GM21737 (cell line): ENCODE data around the gene CFAP68.

Experiments
- ATAC-seq: cut with Tn5 transposase; IDR thresholded peaks from one replicate; pipeline ENCODE4 v1.9.1; 2021; ENCODE audit warnings: mild to moderate bottlenecking, moderate library complexity; ENCODE audit not compliant: unreplicated experiment

The CFAP68 gene, protein sequence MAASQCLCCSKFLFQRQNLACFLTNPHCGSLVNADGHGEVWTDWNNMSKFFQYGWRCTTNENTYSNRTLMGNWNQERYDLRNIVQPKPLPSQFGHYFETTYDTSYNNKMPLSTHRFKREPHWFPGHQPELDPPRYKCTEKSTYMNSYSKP

DNA sequence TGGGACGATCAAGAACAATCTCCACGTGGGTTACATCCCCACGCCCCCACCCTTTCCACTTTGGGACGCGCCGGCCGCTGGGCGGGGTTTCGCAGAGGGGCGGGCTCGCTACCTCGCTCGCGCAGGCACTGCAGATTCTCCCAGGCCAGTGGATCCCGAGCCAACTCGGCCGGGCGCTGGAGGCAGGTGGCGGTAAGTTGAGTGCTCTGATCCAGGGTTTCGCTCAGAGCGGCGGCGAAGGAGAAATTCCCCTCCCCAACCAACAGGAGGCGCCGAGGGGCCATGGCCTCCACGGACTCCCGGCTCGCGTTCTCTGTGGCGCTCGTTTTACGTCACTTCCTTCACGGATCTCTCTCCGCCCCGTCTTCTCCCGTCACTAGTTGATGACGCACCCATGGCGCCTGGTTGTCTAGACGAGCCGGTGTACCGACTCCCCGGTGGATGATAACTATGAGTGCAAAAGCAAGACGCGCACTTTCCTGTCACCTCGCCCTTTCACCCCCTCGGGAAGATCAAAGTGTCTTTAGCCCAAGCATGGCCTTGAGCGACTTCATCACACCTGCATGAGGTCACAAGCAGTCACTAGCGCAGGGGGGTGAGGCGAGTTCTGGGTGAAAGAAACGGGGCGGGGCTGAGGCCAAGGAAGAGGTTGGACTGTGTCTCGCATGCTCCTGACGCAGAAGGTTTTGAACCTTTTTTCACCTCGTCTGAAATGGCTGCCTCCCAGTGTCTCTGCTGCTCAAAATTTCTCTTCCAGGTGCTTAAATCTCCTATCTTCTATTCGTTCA, at the start of gene CFAP68, which contains the start of gene FDXACB1:
Gene CFAP68 (plus strand): TSS at position 693 of the 788 bp plus-strand sequence. CDS start 20 bp downstream, at position 713.
Gene FDXACB1 (minus strand): TSS at position 317 of the 788 bp plus-strand sequence. CDS start 33 bp downstream, at position 284.
- peak; percentile 88 for ATAC-seq

DNA sequence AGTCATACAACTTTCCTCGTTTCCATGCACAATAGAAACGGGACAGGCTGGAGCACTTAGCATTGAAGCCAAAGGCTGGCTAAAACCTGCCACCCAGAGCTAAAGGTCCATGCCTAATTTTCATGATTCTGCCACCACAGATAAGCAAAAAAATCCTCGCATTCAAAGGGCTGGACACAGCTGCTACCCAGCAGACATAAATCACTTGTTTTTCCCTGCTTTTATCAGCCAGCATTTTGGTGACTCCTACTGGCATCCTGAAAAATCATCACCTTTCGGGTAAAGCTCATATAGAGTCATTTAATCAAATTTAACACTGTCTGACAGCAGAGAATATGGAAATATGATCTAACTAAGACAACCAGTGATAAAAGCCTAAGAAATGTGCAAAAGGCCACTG, 45.8 kb upstream of the CFAP68 start:
- no peak for ATAC-seq

DNA sequence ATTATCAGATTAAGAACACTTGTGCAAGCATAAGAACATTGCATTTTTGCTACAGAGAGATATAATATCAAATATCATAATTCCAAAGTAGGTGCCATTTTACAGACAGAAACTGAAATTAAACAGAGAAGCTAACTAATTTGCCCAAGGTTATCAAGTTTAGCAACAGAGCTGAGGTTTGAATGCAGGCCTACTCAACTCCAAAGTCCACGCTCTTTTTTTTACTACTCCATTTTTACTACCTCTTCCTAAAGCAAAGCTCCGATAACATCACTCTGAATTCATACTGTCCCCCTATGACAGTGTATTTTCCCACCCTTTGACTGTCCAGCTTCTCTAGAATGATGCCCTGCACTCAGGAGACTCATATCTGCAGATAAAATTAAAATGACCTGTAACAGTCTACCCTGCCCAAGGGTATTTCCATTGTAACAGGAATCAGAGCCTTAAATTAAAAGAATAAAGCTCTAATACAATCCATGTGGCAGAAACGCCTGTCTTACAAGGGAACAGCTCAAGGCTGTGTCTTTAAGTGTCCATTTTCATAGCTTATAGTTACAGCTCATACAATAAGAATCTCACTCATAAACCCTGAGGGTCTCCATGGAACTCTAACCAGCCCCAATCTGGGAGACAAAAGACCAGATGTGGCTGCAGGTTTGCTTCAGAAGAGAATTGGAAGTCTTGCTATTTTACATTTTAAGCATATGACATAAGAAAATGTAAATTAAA, 44.7 kb upstream of the CFAP68 start:
- no peak for ATAC-seq

DNA sequence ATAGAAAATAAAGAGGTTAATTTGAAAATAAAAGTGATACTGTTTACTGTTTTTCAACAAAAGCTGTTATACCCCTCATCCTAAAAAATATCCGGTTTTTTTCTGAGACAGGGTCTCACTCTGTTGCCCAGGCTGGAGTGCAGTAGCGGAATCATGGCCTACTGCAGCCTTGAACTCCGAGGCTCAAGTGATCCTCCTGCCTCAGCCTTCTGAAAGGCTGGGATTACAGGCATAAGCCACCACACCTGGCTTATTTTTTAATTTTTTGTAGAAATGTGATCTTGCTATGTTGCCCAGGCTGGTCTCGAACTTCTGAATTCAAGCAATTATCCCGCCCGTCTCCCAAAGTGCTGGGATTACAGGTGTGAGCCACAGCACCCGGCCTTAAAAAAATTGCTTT, 43.7 kb upstream of the CFAP68 start:
- no peak for ATAC-seq

DNA sequence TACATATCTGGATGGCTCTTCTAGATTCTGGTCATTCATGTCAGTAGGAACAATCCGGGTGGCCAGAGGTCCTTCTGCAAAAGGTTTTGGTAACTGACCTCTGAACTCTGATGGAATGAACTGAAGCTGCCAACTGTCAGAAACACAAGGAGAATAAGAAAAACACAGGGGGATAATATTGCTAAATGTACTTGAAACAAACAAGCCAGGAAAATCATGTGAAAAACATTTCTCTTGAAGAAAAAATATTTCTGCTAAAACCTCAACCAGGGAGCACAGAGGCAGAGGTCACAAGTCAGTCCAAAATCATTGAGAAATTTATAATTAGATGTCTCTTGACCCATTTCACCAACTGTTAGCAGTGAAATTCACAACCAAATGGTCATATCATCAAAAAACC, 43.2 kb upstream of the CFAP68 start:
- no peak for ATAC-seq

DNA sequence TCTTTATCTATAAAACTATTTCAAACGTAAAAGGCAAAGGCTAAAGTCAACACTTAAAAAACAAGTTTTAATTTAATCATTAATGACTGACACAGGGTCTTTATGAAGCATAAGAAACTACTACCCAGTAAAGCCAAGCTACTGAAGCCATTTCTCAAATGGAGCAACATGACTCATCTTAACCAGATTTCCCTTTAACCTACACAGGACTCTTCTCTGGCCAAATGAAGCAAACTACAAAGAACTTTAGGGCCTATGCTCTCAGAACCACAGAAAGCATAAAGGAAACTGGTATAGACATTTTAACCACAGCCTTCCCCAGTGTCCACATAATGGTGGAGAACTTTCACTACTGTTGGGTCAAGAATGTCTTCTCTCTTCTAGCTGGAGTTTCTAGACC, 42.6 kb upstream of the CFAP68 start:
- ATAC-seq, result peak; percentile 74

DNA sequence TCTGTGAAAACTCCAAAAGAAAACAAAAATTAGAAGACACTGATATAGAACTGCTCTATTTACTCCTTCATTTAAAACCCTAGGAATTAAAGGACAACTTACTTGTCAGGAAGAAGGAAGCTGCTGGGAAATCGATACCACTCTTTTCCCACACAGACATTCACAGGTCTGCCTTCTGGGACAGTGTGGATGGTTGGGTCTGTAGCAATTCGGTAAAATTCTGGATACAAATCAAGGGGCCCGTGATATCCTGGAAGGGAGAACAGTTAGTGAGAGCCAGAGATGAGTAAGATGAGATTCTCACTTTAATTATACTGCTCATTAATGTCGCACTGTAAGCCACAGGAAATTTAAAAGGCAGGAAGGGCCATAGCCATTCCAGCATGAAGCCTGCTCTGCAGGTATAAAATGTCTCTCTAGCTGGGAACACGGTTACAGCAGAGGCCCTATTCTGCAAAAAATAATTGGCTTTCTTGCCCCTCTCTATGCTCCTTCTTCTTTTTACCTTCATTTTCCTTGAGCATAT, 41.9 kb upstream of the CFAP68 start:
- no peak for ATAC-seq

DNA sequence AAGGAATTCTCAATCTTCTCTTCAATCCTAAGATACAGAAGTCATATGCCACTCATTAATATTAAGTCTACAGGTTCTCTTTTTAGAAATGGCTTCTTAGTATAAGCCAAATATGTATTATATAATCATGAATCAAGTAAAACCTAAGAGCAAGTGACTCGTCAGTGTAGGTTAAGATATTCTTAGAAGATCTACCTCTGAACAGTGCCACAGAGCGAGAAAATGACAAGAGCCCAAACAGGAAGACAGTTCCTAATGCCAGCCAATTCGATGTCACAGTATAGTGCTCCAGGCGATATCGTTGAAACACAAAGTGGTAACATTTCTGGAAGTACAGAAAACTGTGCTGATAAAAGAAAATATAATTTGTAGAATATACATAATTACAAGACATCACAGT, 41.3 kb upstream of the CFAP68 start:
- no peak for ATAC-seq

DNA sequence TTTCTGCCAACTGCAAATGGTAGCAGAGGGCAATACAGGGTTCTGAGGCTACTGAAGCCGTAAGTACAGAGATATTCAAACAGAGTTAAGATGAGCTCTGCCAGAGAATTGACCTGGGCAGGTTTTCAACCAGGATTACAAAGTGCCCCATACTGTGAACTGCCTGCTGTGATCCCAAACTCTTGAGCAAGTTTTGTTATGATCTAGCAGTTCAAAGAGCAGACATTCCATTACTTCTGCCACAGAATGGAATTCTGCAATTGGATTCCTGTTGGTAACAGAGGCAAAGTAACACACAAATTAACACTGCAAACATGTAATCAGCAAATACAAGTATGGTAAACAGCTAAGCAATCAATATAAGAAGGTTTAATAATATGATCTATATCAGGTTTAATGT, 39.2 kb upstream of the CFAP68 start:
- no peak for ATAC-seq

DNA sequence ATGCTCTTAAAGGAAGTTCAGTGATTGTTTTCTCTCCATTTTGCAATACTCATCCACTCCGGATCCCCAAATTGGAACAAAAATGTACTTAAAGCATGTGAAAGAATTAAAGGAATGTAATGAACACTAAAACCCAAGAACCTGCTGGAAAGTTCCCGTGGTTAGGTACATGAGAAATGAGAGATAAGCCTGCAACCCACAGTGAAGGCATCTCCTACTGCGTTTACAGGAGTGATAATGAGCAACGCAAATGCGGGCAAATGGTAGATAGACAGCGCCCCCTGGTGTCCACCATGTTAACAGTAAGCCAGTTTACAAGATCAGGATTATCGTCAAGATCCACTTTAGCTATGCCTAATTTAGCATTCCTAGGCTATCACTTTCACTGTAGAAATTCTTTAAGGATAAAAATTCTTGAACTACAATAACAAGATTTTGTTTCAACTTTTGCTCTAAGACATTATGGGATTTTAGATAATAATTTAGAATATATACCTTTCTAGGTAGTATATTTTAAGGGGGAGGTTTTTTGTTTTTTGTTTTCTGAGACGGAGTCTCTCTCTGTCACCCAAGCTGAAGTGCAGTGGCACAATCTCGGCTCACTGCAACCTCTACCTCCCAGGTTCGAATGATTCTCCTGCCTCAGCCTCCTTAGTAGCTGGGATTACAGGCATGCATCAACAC, 37.8 kb upstream of the CFAP68 start:
- ATAC-seq, result no peak

DNA sequence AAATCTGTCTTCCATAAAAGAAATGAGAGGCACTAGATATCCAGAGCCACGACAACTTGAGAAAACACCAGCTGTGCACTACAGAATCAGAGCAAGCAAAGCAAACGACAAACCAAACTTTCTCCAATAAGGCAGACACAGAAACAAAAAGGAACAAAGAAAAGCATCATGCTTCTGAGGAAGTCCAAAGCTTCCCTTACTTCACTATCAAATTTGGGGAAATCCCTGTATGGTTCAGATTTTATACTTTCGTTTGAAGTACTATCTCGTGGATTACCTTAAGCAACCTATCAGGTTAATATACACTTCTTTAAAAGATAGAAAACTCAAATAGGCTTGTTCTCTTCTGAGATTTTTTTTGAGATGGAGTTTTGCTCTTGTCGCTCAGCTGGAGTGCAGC, 35.7 kb upstream of the CFAP68 start:
- no peak for ATAC-seq

DNA sequence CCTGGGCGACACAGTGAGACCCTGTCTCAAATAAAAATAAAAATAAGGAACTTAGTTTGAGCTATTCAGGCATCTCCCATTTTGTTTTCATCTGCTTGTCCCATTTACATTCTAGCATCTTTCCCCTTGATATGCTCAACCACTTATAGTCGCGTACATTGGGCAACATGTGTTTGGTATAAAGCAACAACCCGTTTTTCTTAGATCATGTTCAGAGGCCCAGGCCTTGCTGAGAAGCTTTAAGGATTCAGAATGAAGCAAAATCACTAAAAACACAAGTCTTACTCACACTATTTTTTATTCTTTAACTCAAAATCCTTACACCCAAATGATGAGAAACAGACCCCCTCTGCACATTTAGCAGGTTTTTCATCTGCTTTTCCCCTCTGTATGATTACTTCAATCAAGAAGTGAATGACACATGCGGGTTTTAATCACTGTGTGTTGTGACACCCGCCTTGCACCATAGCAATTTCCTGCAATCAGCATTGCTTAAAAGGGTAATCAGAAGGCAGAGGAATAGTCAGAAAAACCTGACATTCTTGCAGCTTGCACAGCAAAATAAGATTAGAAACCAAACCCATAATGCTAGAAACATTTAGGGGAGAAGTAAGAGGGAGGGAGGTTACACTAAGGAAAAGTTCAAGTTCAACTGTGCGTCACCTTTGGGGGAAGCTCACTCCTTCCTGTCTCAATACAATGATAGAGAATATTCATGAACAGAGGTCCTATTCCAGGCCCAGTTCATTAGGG, 33.9 kb upstream of the CFAP68 start:
- ATAC-seq, result no peak

DNA sequence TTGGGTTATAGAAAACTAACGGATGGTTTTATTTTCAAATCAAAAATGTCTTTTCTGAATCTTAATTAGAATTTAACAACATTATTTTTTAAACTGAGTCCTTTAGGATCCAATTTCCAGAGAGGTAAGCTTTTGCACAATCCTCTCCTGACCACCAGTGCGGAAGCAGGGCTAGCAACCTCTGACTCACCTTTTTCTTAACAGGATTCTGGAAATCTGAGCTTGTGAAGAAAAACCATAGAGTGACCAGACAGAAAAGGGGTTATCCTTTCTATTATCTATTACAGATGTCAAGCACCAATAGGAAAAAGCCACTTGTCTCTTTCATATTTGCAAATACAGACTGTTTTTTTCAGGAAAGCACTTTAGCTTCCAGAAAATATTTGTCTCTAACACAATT, 33.3 kb upstream of the CFAP68 start:
- ATAC-seq, result no peak

DNA sequence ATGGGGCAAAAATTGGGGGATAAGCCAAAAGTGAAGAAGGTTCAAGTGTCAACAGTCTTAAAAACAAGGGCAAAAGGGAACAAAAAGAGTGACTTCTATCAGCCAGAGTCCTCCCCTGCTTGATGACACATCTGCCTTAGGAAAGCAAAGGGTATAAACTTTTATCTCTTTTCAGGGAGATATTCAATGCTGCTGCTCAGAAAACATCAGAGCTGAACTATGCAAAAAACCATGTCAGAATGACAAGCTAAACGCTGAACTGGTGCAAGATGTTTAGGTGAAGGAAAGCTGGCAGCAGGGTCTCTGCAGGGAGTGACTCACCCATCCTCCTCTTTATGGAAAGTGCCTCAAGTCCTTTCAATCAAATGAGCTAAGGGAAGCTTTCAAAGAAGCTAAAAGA, 32.7 kb upstream of the CFAP68 start:
- no peak for ATAC-seq

DNA sequence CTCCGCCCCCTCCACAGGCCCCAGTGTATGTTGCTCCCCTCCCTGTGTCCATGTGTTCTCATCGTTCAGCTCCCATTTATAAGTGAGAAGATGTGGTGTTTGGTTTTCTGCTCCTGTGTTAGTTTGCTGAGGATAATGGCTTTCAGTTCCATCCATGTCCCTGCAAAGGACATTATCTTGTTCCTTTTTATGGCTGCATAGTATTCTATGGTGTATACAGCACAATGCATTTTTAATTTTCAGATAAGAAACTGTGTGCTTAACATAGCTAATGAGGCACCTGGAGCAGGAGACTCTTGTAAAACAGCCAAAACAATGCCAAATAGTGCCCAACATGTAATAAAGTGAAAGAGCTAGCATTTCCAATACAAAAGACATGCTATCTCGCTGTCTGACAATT, 29.7 kb upstream of the CFAP68 start:
- no peak for ATAC-seq

DNA sequence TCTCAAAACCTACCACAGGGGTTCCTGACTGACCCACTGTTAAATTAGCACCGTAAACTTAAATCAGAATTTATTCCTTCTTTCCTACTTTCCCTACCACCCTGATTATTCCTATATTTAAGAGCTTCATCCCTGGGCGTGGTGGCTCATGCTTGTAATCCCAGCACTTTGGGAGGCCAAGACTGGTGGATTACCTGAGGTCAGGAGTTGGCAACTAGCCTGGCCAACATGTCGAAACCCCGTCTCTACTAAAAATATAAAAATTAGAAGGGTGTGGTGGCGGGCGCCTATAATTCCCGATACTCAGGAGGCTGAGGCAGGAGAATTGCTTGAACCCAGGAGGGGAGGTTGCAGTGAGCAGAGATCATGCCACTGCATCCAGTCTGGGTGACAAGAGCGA, 28.3 kb upstream of the CFAP68 start:
- ATAC-seq, result no peak

DNA sequence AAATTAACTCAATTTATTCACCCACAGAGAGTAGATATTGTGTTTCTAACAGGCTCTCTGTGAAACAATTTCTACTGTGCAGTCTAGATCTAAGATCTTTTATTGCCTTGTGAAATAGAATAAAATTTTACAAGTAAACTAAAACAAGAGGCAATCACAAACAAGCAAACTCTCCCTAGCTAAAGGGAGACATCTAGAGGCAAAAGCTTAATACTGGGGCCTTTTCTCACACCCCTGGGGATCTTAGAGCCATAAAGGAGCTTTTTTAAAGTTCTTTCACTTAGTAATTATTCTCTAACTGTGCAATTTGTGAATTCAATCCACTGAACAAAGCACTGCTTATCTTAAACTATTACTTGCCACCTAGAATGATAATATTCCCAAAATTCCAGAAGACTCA, 27.7 kb upstream of the CFAP68 start:
- no peak for ATAC-seq

DNA sequence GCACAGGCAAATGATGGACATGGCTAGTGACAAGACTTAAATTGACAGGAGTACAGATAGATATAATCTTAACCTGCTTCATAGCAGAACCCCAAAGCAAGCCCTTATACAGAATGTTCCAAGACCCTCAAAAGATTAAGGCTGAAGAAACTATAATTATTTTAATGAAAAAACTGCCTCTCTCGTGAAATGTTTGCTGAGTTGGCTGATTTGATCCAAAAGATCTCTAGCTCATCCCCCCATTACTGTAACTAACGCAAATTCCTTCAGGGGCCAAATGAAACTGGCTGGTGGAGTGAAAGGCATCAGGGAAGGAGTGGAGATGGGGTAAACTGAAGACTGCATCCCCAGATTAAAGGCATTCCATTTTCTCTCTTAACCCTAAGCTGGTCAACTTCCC, 27.2 kb upstream of the CFAP68 start:
- no peak for ATAC-seq

DNA sequence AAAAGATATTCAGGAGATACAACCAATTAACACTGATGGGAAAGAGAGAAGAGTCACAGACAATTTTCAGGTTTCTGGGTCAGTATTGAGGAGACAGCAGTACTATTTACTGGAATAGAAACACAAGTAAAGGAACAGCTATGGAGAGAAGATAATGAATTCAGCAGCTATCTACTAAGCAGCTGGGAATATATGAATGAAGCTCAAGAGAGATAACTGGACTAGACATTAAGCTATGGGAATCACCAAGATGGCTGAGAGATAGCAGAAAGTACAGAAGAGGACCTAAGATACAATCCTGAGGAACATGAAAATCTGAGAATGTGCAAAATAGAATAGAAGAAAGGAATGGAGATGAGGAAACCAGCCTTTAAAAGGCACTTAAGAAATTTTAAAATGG, 23.8 kb upstream of the CFAP68 start:
- no peak for ATAC-seq

DNA sequence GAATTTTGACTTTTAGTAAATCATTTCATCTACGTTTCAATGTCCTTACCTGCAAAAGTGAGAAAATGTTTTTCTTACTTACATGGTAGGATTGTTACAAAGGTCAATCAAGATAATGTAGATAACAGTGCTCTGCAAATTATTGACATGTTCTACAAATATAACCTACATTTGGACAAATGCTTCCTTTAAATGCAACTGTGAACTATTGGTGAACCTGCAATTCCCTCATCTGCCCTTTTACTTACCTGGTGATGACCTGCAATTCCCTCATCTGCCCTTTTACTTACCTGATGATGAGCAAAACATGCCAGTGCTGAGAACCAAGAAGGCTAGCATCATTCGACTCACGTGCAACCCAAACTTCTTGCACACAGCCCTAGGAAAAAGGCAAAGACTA, 19.1 kb upstream of the CFAP68 start:
- no peak for ATAC-seq
